Lung (tissue), 12 donors: ENCODE measurements around the gene TAPT1. TPM values are rescaled to one million over a fixed set of nuclear protein-coding genes. Genes with fewer than 3 reads are reported as not detected.

Experiments
- ATAC-seq: fragments of 200-7000 bp; cut with Tn5 transposase; one replicate; pipeline ENCODE4 v1.9.1; 2020; ENCODE audit warnings: moderate number of reproducible peaks; ENCODE audit not compliant: insufficient read depth, low FRiP score
- DNase-seq, 3 donors: peaks; one replicate each; pipeline ENCODE4 v3.0.0-alpha.2; 2013 to 2017
- H3K27ac ChIP-seq, 2 donors: one replicate each; pipeline ENCODE4 v1.5.1; 2013; ENCODE audit warnings: mild to moderate bottlenecking in 2 of 2, moderate library complexity in 2 of 2, control low read depth in 1 of 2, inconsistent platforms in 1 of 2, low read depth in 1 of 2, low read length in 1 of 2
- H3K27me3 ChIP-seq, 3 donors: one replicate each; pipeline ENCODE4 v1.5.1; 2013; ENCODE audit warnings: low read length in 2 of 3; ENCODE audit not compliant: control insufficient read depth in 3 of 3, insufficient read depth in 3 of 3
- H3K36me3 ChIP-seq, 4 donors: one replicate each; pipeline ENCODE4 v1.5.1; 2013; ENCODE audit warnings: low read length in 4 of 4, mild to moderate bottlenecking in 1 of 4, moderate library complexity in 1 of 4; ENCODE audit not compliant: control insufficient read depth in 4 of 4, insufficient read depth in 4 of 4
- H3K4me1 ChIP-seq, 5 donors: one replicate each; pipeline ENCODE4 v1.5.1; 2013; ENCODE audit warnings: low read length in 5 of 5, mild to moderate bottlenecking in 2 of 5, moderate library complexity in 1 of 5; ENCODE audit not compliant: control insufficient read depth in 5 of 5, insufficient read depth in 5 of 5
- H3K4me3 ChIP-seq: one replicate; pipeline ENCODE4 v1.5.1; 2013; ENCODE audit warnings: mild to moderate bottlenecking, control low read depth, moderate library complexity
- H3K9ac ChIP-seq, 2 donors: one replicate each; pipeline ENCODE4 v1.5.1; 2013; ENCODE audit warnings: low read length in 2 of 2, control low read depth in 1 of 2; ENCODE audit not compliant: insufficient read depth in 1 of 2
- H3K9me3 ChIP-seq, 4 donors: one replicate each; pipeline ENCODE4 v1.5.1; 2013; ENCODE audit warnings: low read length in 3 of 4, mild to moderate bottlenecking in 1 of 4, moderate library complexity in 1 of 4; ENCODE audit not compliant: control insufficient read depth in 4 of 4, insufficient read depth in 3 of 4
- WGBS, 2 donors: extraction: QIAGEN DNeasy Blood & Tissue Kit; methylation state at CpG; one replicate each; pipeline ENCODE4 v1.1.7; 2013; 5-methylcytosine and 5-hydroxymethylcytosine counted together
- polyA plus RNA-seq, 2 donors: library from polyadenylated mRNA; stranded (reverse); fragments of 200-250 nt; gene quantifications; one replicate each; pipeline ENCODE4 v1.2.1, GENCODE V29; 2013
- total RNA-seq, 2 donors: library from RNA; depleted of rRNA in 1 of 2; stranded (reverse); fragments of >200 nt in 1 of 2; gene quantifications; one replicate each; pipeline ENCODE4 v1.2.1, GENCODE V29; 2014 to 2021
- TF ChIP-seq, protein P1 (sequence below): IDR thresholded peaks from 2 replicates; pipeline ENCODE4 v1.5.1; 2012; ENCODE audit warnings: mild to moderate bottlenecking; ENCODE audit errors: control extremely low read depth, extremely low read depth
- donor health status: control.
- donor health status: control.
- donor health status: Bipolar disorder and iron deficiency.
- donor health status: healthy.
- donor health status: DM: yes; HTN: yes; CAD: no.

Gene TAPT1
- total and polyA plus RNA-seq, 4 donors = 13.8 to 102 (median 30.2) TPM

DNA sequence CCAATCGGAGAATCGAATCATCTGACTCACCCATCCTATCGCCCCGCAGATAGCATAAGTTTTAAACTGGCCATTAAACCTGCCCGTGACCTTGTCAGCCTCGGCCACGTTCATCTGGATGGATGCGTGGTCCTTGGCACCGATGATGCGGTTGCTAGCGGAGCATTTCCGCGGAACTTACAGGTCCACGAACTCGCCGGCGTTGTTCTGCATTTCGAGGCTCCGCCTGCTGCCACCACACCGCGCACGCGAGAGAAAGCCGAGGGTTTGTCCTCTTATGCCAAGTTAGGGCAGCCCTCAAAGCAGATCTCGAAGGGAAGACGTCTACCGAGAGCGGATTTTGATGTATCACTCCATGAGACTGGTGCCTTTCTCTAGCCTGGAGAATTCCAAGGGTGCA lies 30.1 kb upstream of the TAPT1 start:
- no peaks in the 10 kb centered on the region for H3K27me3 ChIP-seq
- H3K4me3 ChIP-seq = no peak overlapping the region
- TF ChIP-seq, protein P1, sequence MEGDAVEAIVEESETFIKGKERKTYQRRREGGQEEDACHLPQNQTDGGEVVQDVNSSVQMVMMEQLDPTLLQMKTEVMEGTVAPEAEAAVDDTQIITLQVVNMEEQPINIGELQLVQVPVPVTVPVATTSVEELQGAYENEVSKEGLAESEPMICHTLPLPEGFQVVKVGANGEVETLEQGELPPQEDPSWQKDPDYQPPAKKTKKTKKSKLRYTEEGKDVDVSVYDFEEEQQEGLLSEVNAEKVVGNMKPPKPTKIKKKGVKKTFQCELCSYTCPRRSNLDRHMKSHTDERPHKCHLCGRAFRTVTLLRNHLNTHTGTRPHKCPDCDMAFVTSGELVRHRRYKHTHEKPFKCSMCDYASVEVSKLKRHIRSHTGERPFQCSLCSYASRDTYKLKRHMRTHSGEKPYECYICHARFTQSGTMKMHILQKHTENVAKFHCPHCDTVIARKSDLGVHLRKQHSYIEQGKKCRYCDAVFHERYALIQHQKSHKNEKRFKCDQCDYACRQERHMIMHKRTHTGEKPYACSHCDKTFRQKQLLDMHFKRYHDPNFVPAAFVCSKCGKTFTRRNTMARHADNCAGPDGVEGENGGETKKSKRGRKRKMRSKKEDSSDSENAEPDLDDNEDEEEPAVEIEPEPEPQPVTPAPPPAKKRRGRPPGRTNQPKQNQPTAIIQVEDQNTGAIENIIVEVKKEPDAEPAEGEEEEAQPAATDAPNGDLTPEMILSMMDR = no peak
- DNase-seq (no peak), ATAC-seq (no peak)
- H3K36me3 ChIP-seq = peaks cover 0 to 3% (median 1%) of the 10 kb centered on the region in 4 donors
- no peaks in the 10 kb centered on the region for H3K4me1 ChIP-seq
- WGBS, 2 donors = 95 to 98% methylated on average over 28 of the region's 28 CpGs
- H3K27ac ChIP-seq = no peak overlapping the region
- H3K9me3 ChIP-seq = peaks cover 0 to 3% (median 0%) of the 10 kb centered on the region in 4 donors
- H3K9ac ChIP-seq = no peak overlapping the region

DNA sequence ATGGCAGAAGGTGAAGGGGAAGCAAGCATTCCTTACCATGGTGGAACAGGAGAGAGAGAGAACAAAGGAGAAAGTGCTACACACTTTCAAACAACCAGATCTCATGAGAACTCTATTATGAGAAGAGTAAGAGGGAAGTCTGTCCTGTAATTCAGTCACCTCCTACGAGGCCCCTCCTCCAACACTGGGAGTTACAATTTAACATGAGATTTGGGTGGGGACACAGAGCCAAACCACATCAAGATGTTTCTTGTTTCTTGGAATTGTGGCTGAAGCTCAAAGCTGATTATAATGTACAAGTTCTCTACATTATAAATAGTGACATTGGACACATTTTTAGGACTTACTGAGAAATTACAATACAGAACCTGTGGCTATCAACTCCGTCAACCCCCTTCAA lies 29.5 kb upstream of the TAPT1 start:
- Histone ChIP-seq H3K9ac (no peak overlapping the region), H3K27me3 (no peaks in the 10 kb centered on the region), H3K4me1 (no peaks in the 10 kb centered on the region), H3K4me3 (no peak overlapping the region), H3K27ac (no peak overlapping the region), H3K36me3 (peaks cover 0 to 3% (median 1%) of the 10 kb centered on the region in 4 donors), H3K9me3 (peaks cover 0 to 3% (median 0%) of the 10 kb centered on the region in 4 donors)
- no peak for DNase-seq
- no peak for ATAC-seq
- TF ChIP-seq, protein P1 = no peak
- 90 to 94% methylated on average over 2 of the region's 2 CpGs for WGBS, 2 donors

DNA sequence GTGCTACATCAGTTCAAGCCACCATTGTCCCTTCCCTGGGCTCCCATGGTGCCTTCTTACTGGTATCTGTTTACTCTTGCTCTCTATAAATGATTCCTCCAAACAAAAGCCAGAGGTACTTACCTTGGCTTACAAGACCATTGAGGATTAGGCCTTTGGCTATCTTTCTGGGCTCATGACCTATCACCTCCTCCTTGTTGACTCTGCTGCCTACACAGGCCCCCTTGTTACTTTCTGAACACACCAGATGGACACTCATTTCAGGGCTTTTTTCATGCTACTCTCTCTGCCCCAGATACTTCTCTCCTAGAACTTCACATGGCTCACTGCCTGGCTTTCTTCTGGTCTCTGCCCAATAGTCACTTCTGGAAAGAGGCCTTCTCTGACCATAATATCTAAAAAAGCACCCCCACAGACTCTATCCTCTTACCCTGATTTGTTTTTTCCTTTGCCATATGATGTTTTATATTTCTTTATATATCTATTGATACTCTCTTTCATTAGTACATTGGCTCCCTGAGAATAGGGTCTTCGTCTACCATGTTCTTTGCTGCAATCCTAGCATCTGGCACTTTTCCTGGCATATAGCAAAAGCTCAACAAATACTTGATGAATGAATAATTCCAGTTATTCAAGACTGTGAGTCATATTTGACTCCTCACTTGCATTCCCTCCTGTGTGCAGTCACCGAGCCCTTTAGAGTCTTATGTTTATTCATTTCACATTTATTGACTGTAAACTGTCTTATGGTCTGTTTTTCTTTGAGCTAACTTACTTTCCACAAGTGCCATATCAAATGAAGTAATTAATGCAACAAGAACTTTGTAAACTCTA lies 27.1 kb upstream of the TAPT1 start:
- WGBS, 2 donors = 66 to 90% methylated on average over 2 of the region's 2 CpGs
- no peak for ATAC-seq

More for the DNA sequence above, 27.1 kb upstream of the TAPT1 start:
- no peak overlapping the region for H3K27ac ChIP-seq
- no peak for DNase-seq
- no peaks in the 10 kb centered on the region for H3K27me3 ChIP-seq
- peaks cover 0 to 3% (median 0%) of the 10 kb centered on the region in 4 donors for H3K9me3 ChIP-seq
- TF ChIP-seq, protein P1 = no peak
- H3K9ac ChIP-seq = no peak overlapping the region
- H3K4me1 ChIP-seq = no peaks in the 10 kb centered on the region
- H3K36me3 ChIP-seq = peaks cover 0 to 6% (median 1%) of the 10 kb centered on the region in 4 donors
- no peak overlapping the region for H3K4me3 ChIP-seq
